Measurements from ENCODE around the gene TEAD1.

DNA sequence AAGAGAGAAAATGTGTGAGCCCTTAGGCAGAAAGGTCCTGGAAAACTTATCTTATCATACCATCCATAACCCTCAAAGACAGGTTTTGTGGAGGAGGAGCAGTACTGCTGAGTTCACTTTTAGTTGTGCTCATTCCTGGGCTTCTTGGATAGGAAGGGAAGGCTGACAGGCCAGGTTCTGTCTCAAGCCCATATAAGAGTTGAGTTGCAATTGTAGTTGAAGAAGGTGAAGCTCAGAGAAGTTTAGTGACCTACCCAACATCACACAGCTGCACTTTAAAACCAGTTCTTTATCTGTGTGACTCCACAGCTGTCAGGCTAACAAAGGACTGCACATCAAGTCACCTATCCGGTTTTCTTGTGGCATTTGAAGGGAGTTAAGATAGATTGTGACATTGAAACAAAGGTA, 13.0 kb downstream of the TEAD1 start:
- TF ChIP-seq, protein P1, sequence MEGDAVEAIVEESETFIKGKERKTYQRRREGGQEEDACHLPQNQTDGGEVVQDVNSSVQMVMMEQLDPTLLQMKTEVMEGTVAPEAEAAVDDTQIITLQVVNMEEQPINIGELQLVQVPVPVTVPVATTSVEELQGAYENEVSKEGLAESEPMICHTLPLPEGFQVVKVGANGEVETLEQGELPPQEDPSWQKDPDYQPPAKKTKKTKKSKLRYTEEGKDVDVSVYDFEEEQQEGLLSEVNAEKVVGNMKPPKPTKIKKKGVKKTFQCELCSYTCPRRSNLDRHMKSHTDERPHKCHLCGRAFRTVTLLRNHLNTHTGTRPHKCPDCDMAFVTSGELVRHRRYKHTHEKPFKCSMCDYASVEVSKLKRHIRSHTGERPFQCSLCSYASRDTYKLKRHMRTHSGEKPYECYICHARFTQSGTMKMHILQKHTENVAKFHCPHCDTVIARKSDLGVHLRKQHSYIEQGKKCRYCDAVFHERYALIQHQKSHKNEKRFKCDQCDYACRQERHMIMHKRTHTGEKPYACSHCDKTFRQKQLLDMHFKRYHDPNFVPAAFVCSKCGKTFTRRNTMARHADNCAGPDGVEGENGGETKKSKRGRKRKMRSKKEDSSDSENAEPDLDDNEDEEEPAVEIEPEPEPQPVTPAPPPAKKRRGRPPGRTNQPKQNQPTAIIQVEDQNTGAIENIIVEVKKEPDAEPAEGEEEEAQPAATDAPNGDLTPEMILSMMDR (IDR thresholded peaks at IDR 0.05) = no peak
- TF ChIP-seq POLR2A (IDR thresholded peaks at IDR 0.05) = no peak
- no peak for TF ChIP-seq POLR2AphosphoS5 (IDR thresholded peaks at IDR 0.05)
